IMR-90 (cell line): ENCODE results near the gene TRABD.

Source experiments
- BHLHE40 ChIP-seq: fragments of 150-350 bp; IDR thresholded peaks from 2 replicates; pipeline ENCODE4 v1.6.1; 2016; ENCODE audit warnings: mild to moderate bottlenecking, low read depth, low read length
- CEBPB ChIP-seq: IDR thresholded peaks from 2 replicates; pipeline ENCODE4 v1.6.1; 2012; ENCODE audit warnings: low read depth, low read length, improper control_type of control experiment
- CTCF ChIP-seq: conservative IDR thresholded peaks from 2 replicates; pipeline ENCODE4 v1.5.1; 2012; ENCODE audit warnings: mild to moderate bottlenecking, low read depth, low read length, improper control_type of control experiment
- ELK1 ChIP-seq: fragments of 150-350 bp; IDR thresholded peaks from 2 replicates; pipeline ENCODE4 v1.6.1; 2016; ENCODE audit warnings: low read depth, mild to moderate bottlenecking, low read length, moderate library complexity, borderline replicate concordance
- FOS ChIP-seq: fragments of 150-350 bp; IDR thresholded peaks from 2 replicates; pipeline ENCODE4 v1.6.1; 2016; ENCODE audit warnings: low read depth, low read length
- MAFK ChIP-seq: IDR thresholded peaks from 2 replicates; pipeline ENCODE4 v1.6.1; 2012; ENCODE audit warnings: low read depth, low read length, improper control_type of control experiment
- MAZ ChIP-seq: IDR thresholded peaks from 2 replicates; pipeline ENCODE4 v1.6.1; 2012; ENCODE audit warnings: low read depth, mild to moderate bottlenecking, low read length, improper control_type of control experiment, moderate library complexity, borderline replicate concordance
- MXI1 ChIP-seq: IDR thresholded peaks from 2 replicates; pipeline ENCODE4 v1.6.1; 2012; ENCODE audit warnings: low read depth, mild to moderate bottlenecking, low read length, moderate library complexity, borderline replicate concordance
- NFE2L2 ChIP-seq: fragments of 150-350 bp; IDR thresholded peaks from 2 replicates; pipeline ENCODE4 v1.6.1; 2016; ENCODE audit warnings: low read depth, mild to moderate bottlenecking, low read length
- POLR2A ChIP-seq: IDR thresholded peaks from 2 replicates; pipeline ENCODE4 v1.6.1; 2012; ENCODE audit warnings: mild to moderate bottlenecking, low read depth, low read length
- RAD21 ChIP-seq: IDR thresholded peaks from 2 replicates; pipeline ENCODE4 v1.6.1; 2012; ENCODE audit warnings: low read length, improper control_type of control experiment
- RCOR1 ChIP-seq: IDR thresholded peaks from 2 replicates; pipeline ENCODE4 v1.6.1; 2012; ENCODE audit warnings: mild to moderate bottlenecking, low read length, improper control_type of control experiment; ENCODE audit not compliant: insufficient replicate concordance
- RFX5 ChIP-seq: IDR thresholded peaks from 2 replicates; pipeline ENCODE4 v1.8.0; 2012; ENCODE audit warnings: low read depth, mild to moderate bottlenecking, low read length, moderate library complexity
- USF2 ChIP-seq: fragments of 150-350 bp; IDR thresholded peaks from 2 replicates; pipeline ENCODE4 v1.6.1; 2017; ENCODE audit warnings: mild to moderate bottlenecking, antibody characterized with exemption, low read length, low read depth

- TF ChIP-seq USF2 (no peak), CTCF (no peak), POLR2A (no peak), FOS (no peak), ELK1 (no peak), RAD21 (no peak), RFX5 (no peak), CEBPB (no peak), RCOR1 (no peak), NFE2L2 (no peak), MAFK (no peak), BHLHE40 (no peak), MXI1 (no peak), MAZ (no peak)
Measured at GRCh38 chr22:50210378-50211139, 24.8 kb downstream of the TRABD start.
